ENCODE results near the gene TFDP2. TPM values are rescaled to one million over a fixed set of nuclear protein-coding genes. Genes with fewer than 3 reads are reported as not detected.
"Not testable (repeated sequence)": the region's sequence is repeated elsewhere in the genome, so short reads cannot be mapped to it uniquely, and the experiment has no call there.

TFDP2 gene
- total and polyA plus RNA-seq, 2 experiments from 2014 or later = 26.8 to 55.4 TPM

- 78 to 84% methylated on average over 4 of the region's 4 CpGs for WGBS, 2 experiments (ENCODE audit: low coverage in 1 of 2, low lambda C conversion rate in 2 of 2, missing lambda C conversion rate in 2 of 2)
- TF ChIP-seq EZH2 (IDR thresholded peaks at IDR 0.05; ENCODE audit: insufficient read depth, poor library complexity, severe bottlenecking) = no peak
- TF ChIP-seq EZH2phosphoT487 (IDR thresholded peaks at IDR 0.05; ENCODE audit: insufficient read depth, low read depth) = no peak
- in situ Hi-C loops (cut with MboI) = no loop called here
- no peaks in the 10 kb centered on the region for H3F3A ChIP-seq (ENCODE audit: insufficient read depth)
- no peaks in the 10 kb centered on the region for H3K9me3 ChIP-seq (ENCODE audit: low read depth)
- no peak overlapping the region for H3K4me2 ChIP-seq (ENCODE audit: unreplicated experiment)
- H3K27ac ChIP-seq = no peak overlapping the region
- no peaks in the 10 kb centered on the region for H3K79me2 ChIP-seq (ENCODE audit: insufficient read depth)
- H3K4me3 ChIP-seq = no peak overlapping the region
- no peaks in the 10 kb centered on the region for H3K4me1 ChIP-seq (ENCODE audit: insufficient read depth)
- H4K20me1 ChIP-seq (ENCODE audit: insufficient read depth) = no peaks in the 10 kb centered on the region
- DNase-seq = no peak
- H3K27me3 ChIP-seq (replicated peaks; ENCODE audit: insufficient read depth) = no peaks in the 10 kb centered on the region
- H2AFZ ChIP-seq = no peak overlapping the region
- no peak overlapping the region for H3K9ac ChIP-seq
- no peaks in the 10 kb centered on the region for H3K36me3 ChIP-seq (ENCODE audit: low read depth)
- H3K9me2 ChIP-seq (ENCODE audit: insufficient read depth) = no peaks in the 10 kb centered on the region
These were observed 72.0 kb downstream of the TFDP2 start for GRCh38 chr3:142077155-142077858.

DNA sequence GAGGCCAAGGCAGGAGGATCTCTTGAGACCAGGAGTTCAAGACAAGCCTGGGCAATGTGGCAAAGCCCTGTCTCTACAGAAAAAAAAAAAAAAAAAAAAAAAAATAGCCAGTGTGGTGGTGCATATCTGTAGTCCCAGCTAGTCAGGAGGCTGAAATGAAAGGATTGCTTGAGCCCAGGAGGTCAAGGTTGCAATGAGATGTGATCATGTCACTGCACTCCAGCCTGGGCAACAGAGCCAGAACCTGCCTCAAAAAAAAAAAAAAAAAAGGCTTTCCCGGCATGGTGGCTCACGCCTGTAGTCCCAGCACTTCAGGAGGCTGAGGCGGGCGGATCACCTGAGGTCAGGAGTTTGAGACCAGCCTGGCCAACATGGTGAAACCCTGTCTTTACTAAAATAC, 73.7 kb downstream of the TFDP2 start:
- 84% methylated on average over 4 of the region's 4 CpGs for WGBS, 2 experiments (ENCODE audit: low coverage in 1 of 2, low lambda C conversion rate in 2 of 2, missing lambda C conversion rate in 2 of 2)
- H3K4me1 ChIP-seq (ENCODE audit: insufficient read depth); H3K4me3 ChIP-seq; H3K27me3 ChIP-seq (replicated peaks; ENCODE audit: insufficient read depth); H3F3A ChIP-seq (ENCODE audit: insufficient read depth); H3K27ac ChIP-seq; H2AFZ ChIP-seq; H3K9me2 ChIP-seq (ENCODE audit: insufficient read depth); DNase-seq; H3K9me3 ChIP-seq (ENCODE audit: low read depth); H3K36me3 ChIP-seq (ENCODE audit: low read depth); H3K9ac ChIP-seq; H3K79me2 ChIP-seq (ENCODE audit: insufficient read depth); H4K20me1 ChIP-seq (ENCODE audit: insufficient read depth); in situ Hi-C loops (cut with MboI); H3K4me2 ChIP-seq (ENCODE audit: unreplicated experiment): not testable (repeated sequence)

DNA sequence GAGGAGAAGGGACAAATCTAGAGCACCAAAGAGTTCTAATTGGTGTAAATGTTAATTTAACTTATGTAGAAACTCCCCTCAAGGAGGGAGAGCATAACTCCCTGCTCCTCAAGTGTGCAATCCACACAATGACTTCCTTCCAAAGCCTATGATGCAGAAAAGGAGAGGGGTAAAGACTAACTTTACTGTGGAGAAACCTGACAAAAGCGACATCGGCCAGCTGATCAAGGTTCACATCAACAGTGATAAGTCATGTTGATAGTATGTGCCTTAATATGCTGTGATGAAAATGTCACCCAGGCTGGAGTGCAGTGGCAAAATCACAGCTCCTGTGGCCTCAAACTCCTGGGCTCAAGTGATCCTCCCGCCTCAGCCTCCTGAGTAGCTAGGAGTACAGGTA, 76.5 kb downstream of the TFDP2 start:
- Histone ChIP-seq H3K27me3 (replicated peaks; ENCODE audit: insufficient read depth) (no peaks in the 10 kb centered on the region), H2AFZ (no peak overlapping the region), H3K4me2 (ENCODE audit: unreplicated experiment) (no peak overlapping the region), H3K36me3 (ENCODE audit: low read depth) (no peaks in the 10 kb centered on the region), H3K9me2 (ENCODE audit: insufficient read depth) (no peaks in the 10 kb centered on the region), H3F3A (ENCODE audit: insufficient read depth) (no peaks in the 10 kb centered on the region), H4K20me1 (ENCODE audit: insufficient read depth) (no peaks in the 10 kb centered on the region), H3K4me1 (ENCODE audit: insufficient read depth) (no peaks in the 10 kb centered on the region), H3K4me3 (no peak overlapping the region), H3K9me3 (ENCODE audit: low read depth) (no peaks in the 10 kb centered on the region), H3K27ac (no peak overlapping the region), H3K9ac (no peak overlapping the region), H3K79me2 (ENCODE audit: insufficient read depth) (no peaks in the 10 kb centered on the region)
- in situ Hi-C loops (cut with MboI) = no loop called here
- 90 to 96% methylated on average over 3 of the region's 3 CpGs for WGBS, 2 experiments (ENCODE audit: low coverage in 1 of 2, low lambda C conversion rate in 2 of 2, missing lambda C conversion rate in 2 of 2)
- no peak for TF ChIP-seq EZH2phosphoT487 (IDR thresholded peaks at IDR 0.05; ENCODE audit: insufficient read depth, low read depth)
- no peak for DNase-seq

DNA sequence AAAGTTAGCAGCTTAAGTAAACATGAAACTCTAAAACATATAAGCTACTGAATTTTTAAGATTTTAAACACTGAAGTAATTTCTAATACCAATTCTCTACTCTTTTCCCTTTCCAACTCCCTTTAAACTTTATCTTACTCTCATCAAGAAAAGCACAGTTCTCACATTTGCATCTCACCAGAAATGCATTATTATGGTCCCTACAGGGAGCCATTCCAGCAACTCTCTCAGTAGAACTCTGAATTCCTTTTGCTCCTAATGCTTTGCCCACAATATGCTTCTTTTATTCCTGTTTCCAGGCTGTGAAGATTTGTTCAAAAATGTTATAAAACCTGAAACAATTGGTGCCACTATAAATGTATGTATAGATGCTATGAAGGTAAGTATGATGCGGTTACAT, 83.4 kb downstream of the TFDP2 start:
- no peaks in the 10 kb centered on the region for H3K9me2 ChIP-seq (ENCODE audit: insufficient read depth)
- H3K27ac ChIP-seq = no peak overlapping the region
- no peaks in the 10 kb centered on the region for H3K27me3 ChIP-seq (replicated peaks; ENCODE audit: insufficient read depth)
- no peaks in the 10 kb centered on the region for H3F3A ChIP-seq (ENCODE audit: insufficient read depth)
- H3K4me1 ChIP-seq (ENCODE audit: insufficient read depth) = no peaks in the 10 kb centered on the region
- H3K4me3 ChIP-seq = no peak overlapping the region
- H3K9ac ChIP-seq = no peak overlapping the region
- no peaks in the 10 kb centered on the region for H3K36me3 ChIP-seq (ENCODE audit: low read depth)
- H2AFZ ChIP-seq = no peak overlapping the region
- no peaks in the 10 kb centered on the region for H3K9me3 ChIP-seq (ENCODE audit: low read depth)
- WGBS, 2 experiments (ENCODE audit: low coverage in 1 of 2, low lambda C conversion rate in 2 of 2, missing lambda C conversion rate in 2 of 2) = 98 to 100% methylated on average over 1 of the region's 1 CpG
- TF ChIP-seq EZH2phosphoT487 (IDR thresholded peaks at IDR 0.05; ENCODE audit: insufficient read depth, low read depth) = no peak
- no peak for TF ChIP-seq EZH2 (IDR thresholded peaks at IDR 0.05; ENCODE audit: insufficient read depth, poor library complexity, severe bottlenecking)
- no peaks in the 10 kb centered on the region for H4K20me1 ChIP-seq (ENCODE audit: insufficient read depth)
- H3K4me2 ChIP-seq (ENCODE audit: unreplicated experiment) = no peak overlapping the region
- no peaks in the 10 kb centered on the region for H3K79me2 ChIP-seq (ENCODE audit: insufficient read depth)
- no peak for DNase-seq
- in situ Hi-C loops (cut with MboI) = no loop called here

GRCh38 chr3:142065344-142065743, 84.0 kb downstream of the TFDP2 start:
- 96 to 97% methylated on average over 7 of the region's 7 CpGs for WGBS, 2 experiments (ENCODE audit: low coverage in 1 of 2, low lambda C conversion rate in 2 of 2, missing lambda C conversion rate in 2 of 2)
- no peak overlapping the region for H3K27ac ChIP-seq

More at GRCh38 chr3:142065344-142065743, 84.0 kb downstream of the TFDP2 start:
- in situ Hi-C loops (cut with MboI) = no loop called here
- TF ChIP-seq EZH2 (IDR thresholded peaks at IDR 0.05; ENCODE audit: insufficient read depth, poor library complexity, severe bottlenecking) = no peak
- TF ChIP-seq EZH2phosphoT487 (IDR thresholded peaks at IDR 0.05; ENCODE audit: insufficient read depth, low read depth) = no peak
- Histone ChIP-seq H3K9me2 (ENCODE audit: insufficient read depth) (no peaks in the 10 kb centered on the region), H3K4me1 (ENCODE audit: insufficient read depth) (no peaks in the 10 kb centered on the region), H3F3A (ENCODE audit: insufficient read depth) (no peaks in the 10 kb centered on the region), H2AFZ (no peak overlapping the region), H3K27me3 (replicated peaks; ENCODE audit: insufficient read depth) (no peaks in the 10 kb centered on the region), H4K20me1 (ENCODE audit: insufficient read depth) (no peaks in the 10 kb centered on the region), H3K9me3 (ENCODE audit: low read depth) (no peaks in the 10 kb centered on the region), H3K4me2 (ENCODE audit: unreplicated experiment) (no peak overlapping the region), H3K9ac (no peak overlapping the region), H3K36me3 (ENCODE audit: low read depth) (no peaks in the 10 kb centered on the region), H3K79me2 (ENCODE audit: insufficient read depth) (no peaks in the 10 kb centered on the region), H3K4me3 (no peak overlapping the region)
- DNase-seq = no peak

Data from GM23248 (cell line).